Adrenal gland (tissue), 12 donors: Measurements from ENCODE around the gene ROBO4. TPM values are rescaled to one million over a fixed set of nuclear protein-coding genes. Genes with fewer than 3 reads are reported as not detected.

Source experiments
- DNase-seq, 7 donors: peaks; one replicate each; pipeline ENCODE4 v3.0.0-alpha.2; 2019 to 2020
- H3K27ac ChIP-seq, 5 donors: fragments of 200-600 bp; sonication (generic) in 4 of 5; 1 replicate in 3 of 5; 2 replicates in 2 of 5; pipeline versions ENCODE4 v1.5.1 to v1.8.0; 2016 to 2020; ENCODE audit warnings: mild to moderate bottlenecking in 1 of 5
- H3K27me3 ChIP-seq: fragments of 200-600 bp; 2 replicates; pipeline ENCODE4 v1.8.0; 2021
- H3K36me3 ChIP-seq, 2 donors: fragments of 200-600 bp; replicated peaks in 1 of 2; 1 replicate in 1 of 2; 2 replicates in 1 of 2; pipeline versions ENCODE4 v1.5.1 to v1.8.0; 2018 to 2022
- H3K4me1 ChIP-seq, 2 donors: fragments of 200-600 bp; replicated peaks in 1 of 2; 1 replicate in 1 of 2; 2 replicates in 1 of 2; pipeline versions ENCODE4 v1.5.1 to v1.8.0; 2018 to 2021
- H3K4me3 ChIP-seq, 4 donors: fragments of 200-600 bp; sonication (generic) in 3 of 4; one replicate each; pipeline ENCODE4 v1.5.1; 2016 to 2018
- H3K9me3 ChIP-seq, 3 donors: fragments of 200-600 bp; sonication (generic) in 1 of 3; replicated peaks in 1 of 3; 1 replicate in 2 of 3; 2 replicates in 1 of 3; pipeline versions ENCODE4 v1.5.1 to v1.8.0; 2016 to 2021
- POLR2A ChIP-seq, 2 donors: fragments of 450-650 bp; IDR thresholded peaks; one replicate each; pipeline ENCODE4 v1.6.1; 2017; ENCODE audit warnings: antibody characterized with exemption in 2 of 2, mild to moderate bottlenecking in 2 of 2, moderate library complexity in 1 of 2
- WGBS, 4 donors: extraction: QIAGEN DNeasy Blood & Tissue Kit in 2 of 4; methylation state at CpG; one replicate each; pipeline versions ENCODE4 v1.1.5 to v1.1.7; 2013 to 2017; 5-methylcytosine and 5-hydroxymethylcytosine counted together
- intact Hi-C, 2 donors: fragments of 100-400 bp; cut with DNase I; formaldehyde crosslinking; loops; one replicate each; pipeline versions ENCODE4 v1.14.1 to v1.15.0; 2022 to 2023
- polyA plus RNA-seq, 3 donors: library from polyadenylated mRNA; stranded (reverse); fragments of 200-250 nt in 2 of 3; fragments of 350-450 nt in 1 of 3; fragmentation: Illumina TruSeq in 1 of 3; extraction: RNeasy Lipid Tissue Mini Kit (QIAGEN cat#74804) in 1 of 3; gene quantifications; one replicate each; pipeline ENCODE4 v1.2.3, GENCODE V29; 2013 to 2014
- total RNA-seq, 9 donors: library from RNA; depleted of rRNA in 4 of 9; stranded (reverse); fragments of >200 nt in 4 of 9; fragments of 120-200 nt in 1 of 9; fragmentation: NEBNext Ultra II Directional in 1 of 9; extraction: Animal tissue kit (Norgen Biotek cat#: 25700) in 1 of 9; gene quantifications; one replicate each; pipeline versions ENCODE4 v1.1.0 to v1.2.4, GENCODE V29; 2013 to 2023
- TF ChIP-seq, protein P1 (sequence below), 6 experiments: fragments of 450-650 bp in 4 of 6; fragments of 200-600 bp in 2 of 6; sonication (generic) in 1 of 6; IDR thresholded peaks; 1 replicate in 5 of 6; 2 replicates in 1 of 6; pipeline versions ENCODE4 v1.5.1 to v1.8.0; 2016 to 2021; ENCODE audit warnings: antibody characterized with exemption in 6 of 6, mild to moderate bottlenecking in 2 of 6, moderate library complexity in 1 of 6
- donor health status: healthy with polysubstance abuse.
- donor health status: Bipolar disorder and iron deficiency.
- donor health status: DM: yes; HTN: yes; CAD: no.
- donor health status: DM: no; HTN: no; CAD: no.
- donor health status: DM: no; HTN: no; CAD: no.
- donor health status: DM: yes; HTN: yes; CAD: no.

The ROBO4 gene
- total and polyA plus RNA-seq, 12 donors = 4.6 to 40.7 (median 19.5) TPM

DNA sequence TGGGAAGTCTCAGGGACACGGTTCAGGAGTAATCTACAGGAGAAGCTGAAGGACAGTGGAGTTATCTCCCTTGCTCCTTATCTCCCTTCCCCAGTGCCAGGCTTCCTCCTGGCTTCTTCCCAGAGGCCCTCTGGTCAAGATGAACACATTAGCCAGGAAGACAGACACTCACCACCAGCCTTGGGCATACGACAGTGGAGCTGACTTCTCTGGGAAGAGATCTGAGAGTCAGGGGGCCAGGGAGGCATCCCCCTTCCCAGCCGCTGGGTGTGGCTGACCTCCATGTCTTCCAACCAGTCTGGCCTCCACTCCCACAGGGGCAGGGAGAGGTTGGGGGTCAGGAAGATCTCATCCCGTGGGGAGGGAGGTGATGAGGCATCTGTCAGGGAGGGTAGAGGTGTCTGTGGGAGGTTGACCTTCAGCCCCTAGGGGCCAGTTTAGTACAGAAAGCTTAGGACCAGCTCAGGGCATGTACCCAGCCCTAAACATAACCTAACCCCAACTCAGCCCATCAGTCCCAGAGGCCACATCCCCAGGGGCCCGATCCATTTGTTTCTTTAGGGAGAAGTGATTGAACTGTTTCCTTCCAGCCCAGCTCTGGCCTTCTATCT lies 12.7 kb downstream of the ROBO4 start:
- WGBS, 4 donors = 44 to 60% (median 53%) methylated on average over 5 of the region's 5 CpGs
- Histone ChIP-seq H3K27ac (peak overlapping the region in 1 of 5 donors; percentile 75), H3K27me3 (no peaks in the 10 kb centered on the region), H3K4me1 (peaks cover 4 to 16% of the 10 kb centered on the region in 2 donors), H3K36me3 (no peaks in the 10 kb centered on the region), H3K9me3 (no peaks in the 10 kb centered on the region), H3K4me3 (no peak overlapping the region)
- peak in 6 of 7 donors; percentile 51 to 72 (median 61) for DNase-seq
- no peak for TF ChIP-seq POLR2A (IDR thresholded peaks at IDR 0.05)
- TF ChIP-seq, protein P1, sequence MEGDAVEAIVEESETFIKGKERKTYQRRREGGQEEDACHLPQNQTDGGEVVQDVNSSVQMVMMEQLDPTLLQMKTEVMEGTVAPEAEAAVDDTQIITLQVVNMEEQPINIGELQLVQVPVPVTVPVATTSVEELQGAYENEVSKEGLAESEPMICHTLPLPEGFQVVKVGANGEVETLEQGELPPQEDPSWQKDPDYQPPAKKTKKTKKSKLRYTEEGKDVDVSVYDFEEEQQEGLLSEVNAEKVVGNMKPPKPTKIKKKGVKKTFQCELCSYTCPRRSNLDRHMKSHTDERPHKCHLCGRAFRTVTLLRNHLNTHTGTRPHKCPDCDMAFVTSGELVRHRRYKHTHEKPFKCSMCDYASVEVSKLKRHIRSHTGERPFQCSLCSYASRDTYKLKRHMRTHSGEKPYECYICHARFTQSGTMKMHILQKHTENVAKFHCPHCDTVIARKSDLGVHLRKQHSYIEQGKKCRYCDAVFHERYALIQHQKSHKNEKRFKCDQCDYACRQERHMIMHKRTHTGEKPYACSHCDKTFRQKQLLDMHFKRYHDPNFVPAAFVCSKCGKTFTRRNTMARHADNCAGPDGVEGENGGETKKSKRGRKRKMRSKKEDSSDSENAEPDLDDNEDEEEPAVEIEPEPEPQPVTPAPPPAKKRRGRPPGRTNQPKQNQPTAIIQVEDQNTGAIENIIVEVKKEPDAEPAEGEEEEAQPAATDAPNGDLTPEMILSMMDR (IDR thresholded peaks at IDR 0.05) = no peak
- intact Hi-C loops = no loop called here

DNA sequence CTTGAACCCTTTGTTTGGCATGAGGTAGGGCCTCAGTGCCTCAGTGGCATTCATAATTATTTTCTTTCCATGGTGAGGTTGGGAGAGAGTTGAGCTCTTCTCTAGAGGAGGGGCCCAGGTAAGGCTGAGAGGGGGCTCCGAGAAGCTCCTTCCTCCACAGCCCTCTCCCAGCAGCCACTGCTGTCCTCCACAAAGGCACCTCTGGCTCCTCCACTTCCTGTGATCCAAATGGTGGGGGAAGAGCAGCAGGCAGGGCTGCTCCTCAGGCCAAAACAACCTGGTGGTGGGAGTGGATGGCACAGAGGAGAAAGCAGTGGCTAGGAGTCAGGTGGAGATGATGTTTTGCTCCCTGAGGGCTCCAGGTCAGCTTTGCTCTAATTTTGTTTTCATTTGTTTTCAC lies 13.3 kb downstream of the ROBO4 start:
- no peaks in the 10 kb centered on the region for H3K9me3 ChIP-seq

DNA sequence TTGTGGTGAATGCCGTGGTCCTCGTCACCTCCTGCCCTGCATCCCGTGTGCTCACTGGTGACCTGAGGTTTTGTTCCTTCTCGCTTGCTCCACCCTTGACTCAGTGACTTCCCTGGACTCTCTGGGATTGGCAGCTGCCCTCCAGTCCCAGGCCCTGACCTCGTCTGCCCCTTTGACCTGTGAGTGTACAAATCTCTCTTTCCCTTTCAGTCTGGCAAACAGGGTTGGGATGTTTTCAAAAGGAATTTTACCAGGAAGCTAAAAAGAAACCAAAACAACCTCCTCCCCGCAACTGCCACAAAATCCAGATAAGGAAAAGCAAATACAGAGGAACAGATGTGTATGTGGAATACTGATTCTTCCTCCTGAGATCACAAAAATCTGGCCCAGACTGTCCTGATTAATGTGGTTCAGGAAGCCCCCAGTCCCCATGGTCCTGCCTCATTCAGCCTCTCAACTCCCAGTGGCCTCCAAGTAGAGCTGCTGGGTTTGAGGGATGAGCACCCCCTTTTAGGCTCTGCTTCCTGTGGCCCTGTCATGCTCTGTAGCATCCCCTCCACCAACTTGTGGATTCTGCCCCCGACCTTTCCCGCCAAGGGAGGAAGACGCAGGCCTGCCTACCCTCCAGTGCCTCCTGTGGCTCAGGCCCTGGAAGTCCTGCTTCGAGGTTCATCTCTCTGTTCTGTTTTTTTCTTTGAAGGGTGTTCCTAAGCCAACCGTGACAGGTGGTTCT lies 15.2 kb downstream of the ROBO4 start:
- 52 to 64% (median 61%) methylated on average over 10 to 11 of the region's 11 CpGs for WGBS, 4 donors
- peak in 5 of 7 donors; percentile 14 to 80 (median 75) for DNase-seq
- no peak overlapping the region for H3K4me3 ChIP-seq
- no peak for TF ChIP-seq POLR2A (IDR thresholded peaks at IDR 0.05)
- TF ChIP-seq, protein P1 (IDR thresholded peaks at IDR 0.05) = no peak
- intact Hi-C loops = no loop called here
- H3K27ac ChIP-seq = peak overlapping the region in 4 of 5 donors; percentile 3 to 83 (median 39)
- no peaks in the 10 kb centered on the region for H3K9me3 ChIP-seq
- peaks cover 0 to 16% of the 10 kb centered on the region in 2 donors for H3K4me1 ChIP-seq
- H3K27me3 ChIP-seq = no peaks in the 10 kb centered on the region
- no peaks in the 10 kb centered on the region for H3K36me3 ChIP-seq

More for the DNA sequence above, 13.3 kb downstream of the ROBO4 start:
- intact Hi-C loops = no loop called here
- WGBS, 4 donors = 40 to 100% (median 95%) methylated on average over 1 of the region's 1 CpG
- Histone ChIP-seq H3K36me3 (no peaks in the 10 kb centered on the region), H3K27me3 (no peaks in the 10 kb centered on the region), H3K4me3 (no peak overlapping the region), H3K4me1 (peaks cover 4 to 16% of the 10 kb centered on the region in 2 donors), H3K27ac (peak overlapping the region in 1 of 5 donors; percentile 75)
- DNase-seq = no peak
- TF ChIP-seq, protein P1 (IDR thresholded peaks at IDR 0.05) = no peak
- no peak for TF ChIP-seq POLR2A (IDR thresholded peaks at IDR 0.05)

DNA sequence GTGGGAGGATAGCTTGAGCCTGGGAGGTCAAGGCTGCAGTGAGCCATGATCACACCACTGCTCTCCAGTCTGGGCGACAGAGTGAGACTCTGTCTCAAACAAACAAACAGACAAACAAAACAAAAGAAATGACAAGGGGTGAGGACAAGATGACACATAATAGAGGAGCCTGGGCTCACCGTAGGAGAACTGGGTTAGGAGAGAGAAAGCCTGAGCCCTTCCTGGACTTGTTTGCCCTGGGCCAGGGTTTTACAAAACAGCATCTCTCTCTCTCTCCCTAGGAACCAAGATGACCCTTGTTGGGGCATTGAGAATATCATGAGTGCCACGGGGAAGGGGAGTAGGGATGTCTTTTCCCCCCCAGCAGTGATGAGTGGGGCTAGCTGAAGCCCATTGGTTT lies 16.7 kb downstream of the ROBO4 start:
- no peaks in the 10 kb centered on the region for H3K9me3 ChIP-seq
- intact Hi-C loops = no loop called here
- H3K36me3 ChIP-seq = no peaks in the 10 kb centered on the region
- H3K4me1 ChIP-seq = peaks cover 9 to 17% of the 10 kb centered on the region in 2 donors
- TF ChIP-seq, protein P1 (IDR thresholded peaks at IDR 0.05) = no peak
- no peak for TF ChIP-seq POLR2A (IDR thresholded peaks at IDR 0.05)
- no peaks in the 10 kb centered on the region for H3K27me3 ChIP-seq
- no peak overlapping the region for H3K4me3 ChIP-seq
- H3K27ac ChIP-seq = peak overlapping the region in 1 of 5 donors; percentile 0
- DNase-seq = peak in 1 of 7 donors; percentile 29
- 74 to 84% (median 77%) methylated on average over 3 of the region's 3 CpGs for WGBS, 4 donors
